ENCODE results near the gene PLPP6. TPM values are rescaled to one million over a fixed set of nuclear protein-coding genes. Genes with fewer than 3 reads are reported as not detected.

Gene PLPP6
- total RNA-seq, 3 donors from 2014 or later = 6.4 to 13.2 (median 8.8) TPM

GRCh38 chr9:4638968-4639367 lies 23.1 kb upstream of the PLPP6 start:
- H3K27me3 ChIP-seq = no peaks in the 10 kb centered on the region
- no peaks in the 10 kb centered on the region for H3K36me3 ChIP-seq
- TF ChIP-seq POLR2A (IDR thresholded peaks at IDR 0.05) (no peak), POLR2AphosphoS5 (IDR thresholded peaks at IDR 0.05) (no peak), CTCF (IDR thresholded peaks at IDR 0.05) (no peak)
- H3K4me1 ChIP-seq = no peaks in the 10 kb centered on the region
- no peak overlapping the region for H3K4me3 ChIP-seq
- H3K27ac ChIP-seq = no peak overlapping the region
- intact Hi-C loops (cut with DNase I; ENCODE audit: low total_unique reads) = no loop called here
- no peaks in the 10 kb centered on the region for H3K9me3 ChIP-seq
- no peak for DNase-seq (ENCODE audit: low spot score in 2 of 2)

- Histone ChIP-seq H3K4me1 (no peaks in the 10 kb centered on the region), H3K27me3 (no peaks in the 10 kb centered on the region), H3K9me3 (no peaks in the 10 kb centered on the region), H3K4me3 (no peak overlapping the region), H3K36me3 (no peaks in the 10 kb centered on the region), H3K27ac (no peak overlapping the region)
- intact Hi-C loops (cut with DNase I; ENCODE audit: low total_unique reads) = no loop called here
- DNase-seq (ENCODE audit: low spot score in 2 of 2) = no peak
- TF ChIP-seq CTCF (IDR thresholded peaks at IDR 0.05) = no peak
- TF ChIP-seq POLR2A (IDR thresholded peaks at IDR 0.05) = no peak
- TF ChIP-seq POLR2AphosphoS5 (IDR thresholded peaks at IDR 0.05) = no peak
Observed at GRCh38 chr9:4639420-4639819, 22.7 kb upstream of the PLPP6 start.

- H3K4me1 ChIP-seq = no peaks in the 10 kb centered on the region
- H3K27me3 ChIP-seq = no peaks in the 10 kb centered on the region
- H3K9me3 ChIP-seq = no peaks in the 10 kb centered on the region
- H3K36me3 ChIP-seq = no peaks in the 10 kb centered on the region
- TF ChIP-seq CTCF (IDR thresholded peaks at IDR 0.05) (no peak), POLR2AphosphoS5 (IDR thresholded peaks at IDR 0.05) (no peak), POLR2A (IDR thresholded peaks at IDR 0.05) (no peak)
- no peak overlapping the region for H3K27ac ChIP-seq
- no peak for DNase-seq (ENCODE audit: low spot score in 2 of 2)
- H3K4me3 ChIP-seq = no peak overlapping the region
- intact Hi-C loops (cut with DNase I; ENCODE audit: low total_unique reads) = no loop called here
Observed at GRCh38 chr9:4640027-4640426, 22.1 kb upstream of the PLPP6 start.

- Histone ChIP-seq H3K27ac (no peak overlapping the region), H3K27me3 (no peaks in the 10 kb centered on the region), H3K36me3 (no peaks in the 10 kb centered on the region), H3K4me3 (no peak overlapping the region), H3K4me1 (no peaks in the 10 kb centered on the region), H3K9me3 (no peaks in the 10 kb centered on the region)
- DNase-seq (ENCODE audit: low spot score in 2 of 2) = no peak
- intact Hi-C loops (cut with DNase I; ENCODE audit: low total_unique reads) = no loop called here
- no peak for TF ChIP-seq POLR2A (IDR thresholded peaks at IDR 0.05)
- TF ChIP-seq POLR2AphosphoS5 (IDR thresholded peaks at IDR 0.05) = no peak
- TF ChIP-seq CTCF (IDR thresholded peaks at IDR 0.05) = no peak
Observed at GRCh38 chr9:4642351-4642750, 19.7 kb upstream of the PLPP6 start.

GRCh38 chr9:4654084-4654483 lies 8.0 kb upstream of the PLPP6 start:
- H3K9me3 ChIP-seq = no peaks in the 10 kb centered on the region
- TF ChIP-seq POLR2A (IDR thresholded peaks at IDR 0.05) (no peak), CTCF (IDR thresholded peaks at IDR 0.05) (no peak), POLR2AphosphoS5 (IDR thresholded peaks at IDR 0.05) (no peak)
- intact Hi-C loops (cut with DNase I; ENCODE audit: low total_unique reads) = no loop called here
- no peaks in the 10 kb centered on the region for H3K4me1 ChIP-seq
- H3K4me3 ChIP-seq = no peak overlapping the region
- no peak for DNase-seq (ENCODE audit: low spot score in 2 of 2)
- H3K36me3 ChIP-seq = no peaks in the 10 kb centered on the region
- H3K27me3 ChIP-seq = no peaks in the 10 kb centered on the region
- no peak overlapping the region for H3K27ac ChIP-seq

All from breast epithelium (tissue), 4 donors.